H1 (cell line): ENCODE measurements around the gene TGFB1I1. TPM values are rescaled to one million over a fixed set of nuclear protein-coding genes. Genes with fewer than 3 reads are reported as not detected.

ENCODE experiments used
- CTCF ChIA-PET: fragments of 300-600 bp; sonication (Branson Sonifier 250); formaldehyde crosslinking; loops from one replicate; lab custom pipeline; 2021; ENCODE audit not compliant: partially characterized antibody; lab: Charles Lee
- POLR2A ChIA-PET: fragments of 300-600 bp; sonication (Branson Sonifier 250); formaldehyde crosslinking; loops from one replicate; lab custom pipeline; 2021; ENCODE audit warnings: inconsistent platforms; ENCODE audit not compliant: partially characterized antibody; lab: Charles Lee
- DNase-seq, 2 experiments: peaks; one replicate each; pipeline versions ENCODE4 v3.0.0 to v3.0.0-alpha.2; 2010 to 2022; ENCODE audit warnings: low spot score in 2 of 2, low read depth in 1 of 2, mixed read lengths in 1 of 2
- FAIRE-seq: peaks from 2 replicates; lab custom pipeline; 2011; peaks lifted over from hg19 to GRCh38; lab: Jason Lieb, UNC
- H2AFZ ChIP-seq: 2 replicates; pipeline ENCODE4 v1.8.1; 2012; ENCODE audit warnings: low read length, inconsistent platforms
- H2AK5ac ChIP-seq: 2 replicates; pipeline ENCODE4 v1.6.1; 2013; ENCODE audit warnings: low read depth, low read length
- H2BK120ac ChIP-seq: replicated peaks from 2 replicates; pipeline ENCODE3; 2013; ENCODE audit warnings: low read depth, low read length, inconsistent platforms
- H2BK12ac ChIP-seq: 2 replicates; pipeline ENCODE4 v1.6.1; 2013; ENCODE audit warnings: low read depth, low read length
- H2BK15ac ChIP-seq: 2 replicates; pipeline ENCODE4 v1.6.1; 2013; ENCODE audit warnings: low read length
- H2BK20ac ChIP-seq: 2 replicates; pipeline ENCODE4 v1.6.1; 2013; ENCODE audit warnings: low read length
- H2BK5ac ChIP-seq: 2 replicates; pipeline ENCODE4 v1.6.1; 2013; ENCODE audit warnings: low read depth, low read length
- H3K14ac ChIP-seq: 2 replicates; pipeline ENCODE4 v1.6.1; 2013; ENCODE audit warnings: inconsistent platforms; ENCODE audit not compliant: insufficient read length
- H3K18ac ChIP-seq: 2 replicates; pipeline ENCODE4 v1.6.1; 2013; ENCODE audit warnings: low read length; ENCODE audit errors: extremely low read depth
- H3K23ac ChIP-seq: 2 replicates; pipeline ENCODE4 v1.6.1; 2013; ENCODE audit warnings: inconsistent platforms; ENCODE audit not compliant: insufficient read length
- H3K23me2 ChIP-seq: 2 replicates; pipeline ENCODE4 v1.6.1; 2013; ENCODE audit warnings: low read depth, low read length
- H3K27ac ChIP-seq: 2 replicates; pipeline ENCODE4 v1.6.1; 2011; ENCODE audit warnings: low read depth, low read length, inconsistent platforms
- H3K27me3 ChIP-seq, 4 experiments: replicated peaks in 1 of 4; 1 replicate in 1 of 4; 2 replicates in 3 of 4; pipeline versions ENCODE4 v1.6.1 to v1.8.1; 2011 to 2013; ENCODE audit warnings: low read length in 3 of 4, mild to moderate bottlenecking in 3 of 4, inconsistent platforms in 2 of 4, mixed read lengths in 2 of 4, moderate library complexity in 1 of 4; ENCODE audit not compliant: control insufficient read depth in 3 of 4, insufficient read depth in 3 of 4; ENCODE audit errors: extremely low read depth in 1 of 4
- H3K36me3 ChIP-seq, 4 experiments: 2 replicates each; pipeline versions ENCODE4 v1.6.1 to v1.8.1; 2011 to 2013; ENCODE audit warnings: mild to moderate bottlenecking in 4 of 4, low read length in 3 of 4, moderate library complexity in 2 of 4, control low read depth in 1 of 4, inconsistent platforms in 1 of 4; ENCODE audit not compliant: insufficient read depth in 4 of 4, control insufficient read depth in 2 of 4
- H3K4ac ChIP-seq: replicated peaks from 2 replicates; pipeline ENCODE3; 2013; ENCODE audit warnings: low read length, low read depth, mixed read lengths, inconsistent platforms; ENCODE audit not compliant: insufficient read length
- H3K4me1 ChIP-seq, 4 experiments: replicated peaks in 1 of 4; 1 replicate in 1 of 4; 2 replicates in 3 of 4; pipeline versions ENCODE4 v1.6.1 to v1.8.1; 2011 to 2013; ENCODE audit warnings: low read length in 3 of 4, inconsistent platforms in 2 of 4, mixed read lengths in 1 of 4; ENCODE audit not compliant: insufficient read depth in 4 of 4, control insufficient read depth in 3 of 4
- H3K4me2 ChIP-seq, 2 experiments: 2 replicates each; pipeline versions ENCODE4 v1.6.1 to v1.8.1; 2011 to 2013; ENCODE audit warnings: low read depth in 2 of 2, low read length in 2 of 2, control low read depth in 1 of 2, inconsistent platforms in 1 of 2, mild to moderate bottlenecking in 1 of 2; ENCODE audit not compliant: insufficient read depth in 1 of 2
- H3K4me3 ChIP-seq, 4 experiments: fragments of 200-600, 300-600 bp in 1 of 4; sonication (generic), shearing (Covaris generic), sonication (Bioruptor Twin) in 1 of 4; 2 replicates each; pipeline versions ENCODE4 v1.5.1 to v1.8.1; 2011 to 2016; ENCODE audit warnings: low read length in 4 of 4, low read depth in 3 of 4, control low read depth in 2 of 4, inconsistent platforms in 2 of 4, mild to moderate bottlenecking in 2 of 4, mixed read lengths in 1 of 4, moderate library complexity in 1 of 4; ENCODE audit not compliant: insufficient read depth in 2 of 4; ENCODE audit errors: extremely low read depth in 1 of 4
- H3K56ac ChIP-seq: replicated peaks from 2 replicates; pipeline ENCODE3; 2013; ENCODE audit warnings: low read depth, mild to moderate bottlenecking, mixed read lengths, low read length, inconsistent platforms; ENCODE audit not compliant: insufficient read length
- H3K79me1 ChIP-seq: 2 replicates; pipeline ENCODE4 v1.6.1; 2013; ENCODE audit warnings: low read depth, low read length, control low read depth
- H3K79me2 ChIP-seq, 2 experiments: 2 replicates each; pipeline versions ENCODE4 v1.6.1 to v1.8.1; 2012 to 2013; ENCODE audit warnings: low read length in 2 of 2, mild to moderate bottlenecking in 2 of 2, inconsistent platforms in 1 of 2; ENCODE audit not compliant: insufficient read depth in 2 of 2, control insufficient read depth in 1 of 2
- H3K9ac ChIP-seq, 4 experiments: replicated peaks in 1 of 4; 1 replicate in 1 of 4; 2 replicates in 3 of 4; pipeline versions ENCODE4 v1.6.1 to v1.8.1; 2011 to 2013; ENCODE audit warnings: low read depth in 3 of 4, low read length in 3 of 4, control low read depth in 2 of 4, mild to moderate bottlenecking in 2 of 4, moderate library complexity in 2 of 4, inconsistent platforms in 1 of 4; ENCODE audit errors: extremely low read depth in 1 of 4
- H3K9me3 ChIP-seq, 2 experiments: 2 replicates each; pipeline versions ENCODE4 v1.6.1 to v1.8.1; 2012 to 2013; ENCODE audit warnings: mild to moderate bottlenecking in 2 of 2, moderate library complexity in 2 of 2, control low read depth in 1 of 2, inconsistent platforms in 1 of 2, low read depth in 1 of 2, low read length in 1 of 2, mixed read lengths in 1 of 2; ENCODE audit not compliant: insufficient read depth in 2 of 2
- H4K20me1 ChIP-seq, 2 experiments: replicated peaks in 1 of 2; 2 replicates each; pipeline versions ENCODE3 to v1.8.1; 2011 to 2013; ENCODE audit warnings: inconsistent platforms in 2 of 2, low read length in 2 of 2, mild to moderate bottlenecking in 1 of 2; ENCODE audit not compliant: insufficient read depth in 2 of 2, control insufficient read depth in 1 of 2
- H4K5ac ChIP-seq: 2 replicates; pipeline ENCODE4 v1.6.1; 2013; ENCODE audit warnings: low read length, low read depth, mixed read lengths, inconsistent platforms; ENCODE audit not compliant: insufficient read length
- H4K8ac ChIP-seq: 2 replicates; pipeline ENCODE4 v1.8.0; 2013; ENCODE audit warnings: mild to moderate bottlenecking, moderate library complexity, low read length, inconsistent platforms; ENCODE audit not compliant: insufficient read depth; ENCODE audit errors: extremely low read depth
- H4K91ac ChIP-seq: replicated peaks from 2 replicates; pipeline ENCODE3; 2013; ENCODE audit warnings: low read length, mixed read lengths, inconsistent platforms; ENCODE audit not compliant: insufficient read length
- JUND ChIP-seq: IDR thresholded peaks from 2 replicates; pipeline ENCODE4 v1.6.1; 2011; ENCODE audit warnings: mild to moderate bottlenecking, improper control_type of control experiment, low read length
- KDM1A ChIP-seq: fragments of 200-600, 300-600 bp; sonication (generic); IDR thresholded peaks from 2 replicates; pipeline ENCODE4 v1.7.1; 2016; ENCODE audit warnings: mild to moderate bottlenecking, low read length, borderline replicate concordance
- WGBS, 2 experiments: shearing (Covaris generic) in 1 of 2; methylation state at CpG; one replicate each; pipeline versions ENCODE4 v1.1.6 to v1.1.7; 2013 to 2015; ENCODE audit warnings: low lambda C conversion rate in 2 of 2, mixed read lengths in 2 of 2, inconsistent platforms in 1 of 2, low coverage in 1 of 2, missing lambda C conversion rate in 1 of 2; ENCODE audit not compliant: insufficient replicate concordance in 2 of 2, insufficient coverage in 1 of 2, insufficient read length in 1 of 2; ENCODE audit errors: extremely low coverage in 1 of 2, missing lambda C conversion rate in 1 of 2; 5-methylcytosine and 5-hydroxymethylcytosine counted together
- polyA plus RNA-seq, 7 experiments: library from polyadenylated mRNA; depleted of rRNA in 3 of 7; stranded (reverse) in 5 of 7; unstranded in 2 of 7; fragments of >200 nt in 5 of 7; fragments of 200-250 nt in 2 of 7; gene quantifications; 1 replicate in 5 of 7; 2 replicates in 1 of 7; 4 replicates in 1 of 7; pipeline versions ENCODE4 v1.2.1 to v1.2.3, GENCODE V29; 2011 to 2013; ENCODE audit warnings: missing spikeins in 2 of 7, mixed read lengths in 2 of 7
- total RNA-seq: library from RNA; stranded (reverse); fragmentation: NEBNext Ultra II Directional; extraction: Animal tissue kit (Norgen Biotek cat#: 25700); gene quantifications from 2 replicates; pipeline ENCODE4 v1.2.1, GENCODE V29; 2021

TGFB1I1 gene
- total and polyA plus RNA-seq, 2 of the 8 experiments (the other 6 are each of a cell fraction or from before 2014, with no cell fraction given) = 5.6 to 5.8 TPM

DNA sequence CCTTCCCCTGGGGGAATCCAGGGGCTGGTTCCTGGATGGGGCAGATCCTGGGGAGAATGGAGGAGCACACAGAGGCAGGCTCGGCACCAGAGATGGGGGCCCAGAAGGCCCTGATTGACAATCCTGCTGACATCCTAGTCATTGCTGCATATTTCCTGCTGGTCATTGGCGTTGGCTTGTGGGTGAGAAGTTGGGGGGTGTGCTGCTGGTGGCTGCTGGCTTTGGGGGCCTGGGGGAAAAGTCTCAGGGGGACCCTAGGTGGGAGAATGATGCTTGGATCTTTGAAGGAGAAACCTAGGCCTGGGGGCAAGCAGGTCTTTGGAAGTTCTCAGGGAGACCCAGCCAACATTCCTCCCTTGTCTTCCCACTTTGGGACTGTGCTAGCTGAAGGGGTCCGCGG is 11.1 kb downstream of the TGFB1I1 start, which contains the start of gene SLC5A2:
Gene SLC5A2 (plus strand): TSS at position 43 of the 400 bp plus-strand sequence. CDS start 14 bp downstream, at position 57.
- FAIRE-seq = no peak
- 88% methylated on average over 4 of the region's 4 CpGs; no CpG with 5 or more reads in 1 of the 2 experiments for WGBS, 2 experiments
- ChIA-PET POLR2A (interaction anchor here (1.2 to 2.3 kb wide), 2 partner anchors 14 to 231 kb away, joined by 3 to 6 read pairs; a partner anchor contains a TSS), CTCF (no interaction called here)
- peaks cover 0 to 11% of the 10 kb centered on the region in 2 experiments for H4K20me1 ChIP-seq
- no peak within 1 kb of the TSS for H3K23ac ChIP-seq
- H4K91ac ChIP-seq = no peak within 1 kb of the TSS
- H3K79me2 ChIP-seq = no peaks in the 10 kb centered on the region
- H3K36me3 ChIP-seq = no peaks in the 10 kb centered on the region
- H3K4me1 ChIP-seq = peaks cover 0 to 8% (median 3%) of the 10 kb centered on the region in 4 experiments; a peak in 3 of 7 replicates
- no peak within 1 kb of the TSS for H4K5ac ChIP-seq
- no peaks in the 10 kb centered on the region for H3K9me3 ChIP-seq
- no peak within 1 kb of the TSS for H3K4me3 ChIP-seq
- no peak within 1 kb of the TSS for H3K14ac ChIP-seq
- H3K18ac ChIP-seq = no peak within 1 kb of the TSS
- no peaks in the 10 kb centered on the region for H3K79me1 ChIP-seq
- H2AFZ ChIP-seq = no peak within 1 kb of the TSS
- H3K27ac ChIP-seq = no peak within 1 kb of the TSS
- no peak within 1 kb of the TSS for H2BK20ac ChIP-seq
- H3K23me2 ChIP-seq = peaks cover 9% of the 10 kb centered on the region; the same call in 1 of the 2 replicates
- no peak within 1 kb of the TSS for H2BK15ac ChIP-seq
- no peak within 1 kb of the TSS for H3K4ac ChIP-seq
- H3K56ac ChIP-seq = no peak within 1 kb of the TSS
- peaks cover 5 to 53% (median 35%) of the 10 kb centered on the region in 4 experiments for H3K27me3 ChIP-seq
- TF ChIP-seq KDM1A = no peak
- no peak for TF ChIP-seq JUND
- TF ChIP-seq, all 59 proteins: peak for 0
- H2BK12ac ChIP-seq = no peak within 1 kb of the TSS
- DNase-seq = no peak
- no peak within 1 kb of the TSS for H3K4me2 ChIP-seq
- H3K9ac ChIP-seq = no peak within 1 kb of the TSS
- H4K8ac ChIP-seq = 0 out of 2 replicates have a peak within 1 kb of the TSS, but pooled peaks have one; percentile 0
- no peak within 1 kb of the TSS for H2AK5ac ChIP-seq
- no peak within 1 kb of the TSS for H2BK120ac ChIP-seq
- H2BK5ac ChIP-seq = no peak within 1 kb of the TSS
